ENCODE data around the gene CCDC57. TPM values are rescaled to one million over a fixed set of nuclear protein-coding genes. Genes with fewer than 3 reads are reported as not detected.
A peak's percentile ranks its signal among the peaks of the same experiment; 100 is the strongest.

Gene CCDC57
- total and polyA plus RNA-seq, 9 of the 15 experiments (the other 6 are each of a cell fraction or from before 2014, with no cell fraction given), result 0.83 to 36.2 (median 13.6) TPM

GRCh38 chr17:82230609-82231311 is 18.1 kb upstream of the CCDC57 start (continued):
- peak; percentile 92 for TF ChIP-seq ZNF592 (IDR thresholded peaks at IDR 0.05)
- peak; percentile 38; the same call in 1 of the 2 replicates for TF ChIP-seq KAT7 (CRISPR knock-in tag; IDR thresholded peaks at IDR 0.05; ENCODE audit: borderline replicate concordance)
- no peak for TF ChIP-seq NR2F6 (CRISPR knock-in tag; IDR thresholded peaks at IDR 0.05)
- peak; percentile 79 for TF ChIP-seq HMGN3 (IDR thresholded peaks at IDR 0.05; ENCODE audit: borderline replicate concordance, extremely low read depth, insufficient read length, low read depth, low read length)
- TF ChIP-seq ID3 (CRISPR knock-in tag; IDR thresholded peaks at IDR 0.05), result no peak
- TF ChIP-seq ID3 (tag; IDR thresholded peaks at IDR 0.05), result peak; percentile 65
- TF ChIP-seq MGA (IDR thresholded peaks at IDR 0.05), result peak; percentile 95
- no peak for TF ChIP-seq PRPF4 (IDR thresholded peaks at IDR 0.05; ENCODE audit: insufficient read depth, low read depth, low read length, poor library complexity, severe bottlenecking)
